K562 (cell line): ENCODE measurements around the gene DHRS3. TPM values are rescaled to one million over a fixed set of nuclear protein-coding genes. Genes with fewer than 3 reads are reported as not detected.

Source experiments
- ADNP ChIP-seq: fragments of 200-800 bp; sonication (Bioruptor generic); IDR thresholded peaks from 2 replicates; pipeline ENCODE4 v1.6.1; 2016; ENCODE audit warnings: missing genetic modification characterization, missing compliant biosample characterization
- DDX20 ChIP-seq: fragments of 450-650 bp; IDR thresholded peaks from 2 replicates; pipeline ENCODE4 v1.6.1; 2016; ENCODE audit warnings: missing genetic modification characterization, low read depth, mild to moderate bottlenecking, missing compliant biosample characterization, moderate library complexity
- DIDO1 ChIP-seq: fragments of 450-650 bp; IDR thresholded peaks from 2 replicates; pipeline ENCODE4 v1.6.1; 2016; ENCODE audit warnings: low read depth, missing biosample characterization, missing genetic modification characterization
- GABPB1 ChIP-seq: sonication (generic); formaldehyde crosslinking; IDR thresholded peaks from 2 replicates; pipeline ENCODE4 v1.8.0; 2022; ENCODE audit warnings: mild to moderate bottlenecking, missing genetic modification reagents
- NCOA2 ChIP-seq, 2 experiments: fragments of 450-650 bp; IDR thresholded peaks; 2 replicates each; pipeline ENCODE4 v1.6.1; 2018; ENCODE audit warnings: mild to moderate bottlenecking in 2 of 2, moderate library complexity in 1 of 2; ENCODE audit not compliant: partially characterized antibody in 2 of 2
- NUFIP1 ChIP-seq: fragments of 450-650 bp; IDR thresholded peaks from 2 replicates; pipeline ENCODE4 v1.6.1; 2018; ENCODE audit not compliant: partially characterized antibody
- TEAD4 ChIP-seq, 2 experiments: sonication (generic) in 1 of 2; formaldehyde crosslinking in 1 of 2; IDR thresholded peaks; 2 replicates each; pipeline versions ENCODE4 v1.6.1 to v1.8.0; 2012 to 2022; ENCODE audit warnings: borderline replicate concordance in 1 of 2, inconsistent platforms in 1 of 2, low read length in 1 of 2, mild to moderate bottlenecking in 1 of 2, missing genetic modification reagents in 1 of 2
- TSC22D4 ChIP-seq: fragments of 450-650 bp; IDR thresholded peaks from 2 replicates; pipeline ENCODE4 v1.6.1; 2016; ENCODE audit warnings: missing genetic modification characterization, missing biosample characterization, control low read depth
- ZNF3 ChIP-seq: fragments of 250-450 bp; sonication (Bioruptor Pico); IDR thresholded peaks from 2 replicates; pipeline ENCODE4 v1.5.0; 2021; ENCODE audit warnings: mild to moderate bottlenecking, moderate library complexity
- ZNF57 ChIP-seq: fragments of 450-650 bp; formaldehyde crosslinking; IDR thresholded peaks from 2 replicates; pipeline ENCODE4 v1.4.0; 2020; ENCODE audit warnings: mild to moderate bottlenecking, moderate library complexity
- polyA plus RNA-seq, 8 experiments: library from polyadenylated mRNA; depleted of rRNA in 4 of 8; stranded (reverse) in 5 of 8; unstranded in 3 of 8; fragments of >200 nt; fragmentation: Nextera tagmentation in 2 of 8; fragmentation: Illumina TruSeq in 1 of 8; extraction: Ambion mirVana in 2 of 8; extraction: Trizol in 1 of 8; gene quantifications; 2 replicates each; pipeline versions ENCODE4 v1.2.1 to v1.2.3, GENCODE V29; 2011 to 2014; ENCODE audit warnings: inconsistent platforms in 1 of 8, missing spikeins in 1 of 8
- total RNA-seq, 7 experiments: library from RNA; depleted of rRNA in 6 of 7; stranded (reverse); fragments of >200 nt in 6 of 7; fragmentation: Illumina TruSeq in 2 of 7; extraction: Trizol in 2 of 7; gene quantifications; 2 replicates each; pipeline versions ENCODE4 v1.2.1 to v1.2.3, GENCODE V29; 2011 to 2021; ENCODE audit warnings: low replicate concordance in 1 of 7
- TF ChIP-seq, protein P1 (sequence below): sonication (generic); formaldehyde crosslinking; IDR thresholded peaks from 2 replicates; pipeline ENCODE4 v1.8.1; 2023; ENCODE audit warnings: mild to moderate bottlenecking, missing genetic modification reagents
- TF ChIP-seq, protein P2 (sequence below): IDR thresholded peaks from 2 replicates; pipeline ENCODE4 v1.6.1; 2016; ENCODE audit warnings: missing genetic modification characterization, missing compliant biosample characterization
- TF ChIP-seq, protein P3 (sequence below): fragments of 200-600 bp; sonication (generic); IDR thresholded peaks from one replicate; pipeline ENCODE4 v1.6.1; 2012; ENCODE audit warnings: mild to moderate bottlenecking, low read depth, low read length, inconsistent platforms

Gene DHRS3
- total and polyA plus RNA-seq, 9 of the 15 experiments (the other 6 are each of a cell fraction or from before 2014, with no cell fraction given) = 21.0 to 116 (median 58.7) TPM

DNA sequence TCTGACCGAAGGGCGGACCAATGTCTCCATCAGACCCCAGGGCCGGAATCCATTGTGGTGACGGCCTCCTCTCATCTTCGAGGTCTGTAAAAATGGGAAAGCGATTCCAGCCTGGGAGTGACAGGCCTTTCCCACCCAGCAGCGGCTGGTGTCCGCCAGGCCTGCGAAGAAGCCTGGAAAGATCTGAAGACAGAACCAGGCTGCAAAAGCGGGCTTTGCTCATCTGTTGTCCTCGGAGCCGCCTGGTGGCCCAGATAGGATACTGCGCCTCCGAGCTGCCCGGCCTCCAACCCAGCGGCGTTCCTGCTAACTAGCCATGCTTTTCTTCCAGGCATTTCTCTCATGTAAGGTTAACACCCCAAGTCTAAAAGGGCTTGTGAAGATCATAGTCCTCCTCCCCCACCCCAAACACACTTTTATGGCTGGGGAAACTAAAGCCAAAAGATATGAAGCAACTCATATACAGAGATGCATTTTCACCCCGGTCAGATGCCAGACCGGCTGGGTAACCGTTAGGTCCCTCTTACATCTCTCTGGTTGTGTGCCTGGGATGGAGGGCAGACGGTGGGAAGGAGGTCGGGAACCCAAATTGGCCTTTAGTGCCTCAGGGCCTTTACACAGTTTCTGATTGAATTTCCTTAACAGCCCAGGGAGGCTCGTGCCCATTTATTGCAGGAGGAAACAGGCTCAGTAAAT is 1.9 kb upstream of the DHRS3 start (continued):
- TF ChIP-seq TEAD4 (IDR thresholded peaks at IDR 0.05; ENCODE audit: low read length) = no peak
- no peak for TF ChIP-seq TEAD4 (CRISPR knock-in tag; IDR thresholded peaks at IDR 0.05; ENCODE audit: borderline replicate concordance)
- no peak for TF ChIP-seq NUFIP1
- no peak for TF ChIP-seq ADNP (tag)
- TF ChIP-seq ZNF57 (CRISPR knock-in tag) = no peak
- no peak for TF ChIP-seq DDX20 (tag)
- TF ChIP-seq, protein P1, sequence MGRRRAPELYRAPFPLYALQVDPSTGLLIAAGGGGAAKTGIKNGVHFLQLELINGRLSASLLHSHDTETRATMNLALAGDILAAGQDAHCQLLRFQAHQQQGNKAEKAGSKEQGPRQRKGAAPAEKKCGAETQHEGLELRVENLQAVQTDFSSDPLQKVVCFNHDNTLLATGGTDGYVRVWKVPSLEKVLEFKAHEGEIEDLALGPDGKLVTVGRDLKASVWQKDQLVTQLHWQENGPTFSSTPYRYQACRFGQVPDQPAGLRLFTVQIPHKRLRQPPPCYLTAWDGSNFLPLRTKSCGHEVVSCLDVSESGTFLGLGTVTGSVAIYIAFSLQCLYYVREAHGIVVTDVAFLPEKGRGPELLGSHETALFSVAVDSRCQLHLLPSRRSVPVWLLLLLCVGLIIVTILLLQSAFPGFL = no peak
- no peak for TF ChIP-seq NCOA2 (IDR thresholded peaks at IDR 0.05; ENCODE audit: partially characterized antibody in 2 of 2)
- TF ChIP-seq GABPB1 (CRISPR knock-in tag) = peak; percentile 58; the same call in 1 of the 2 replicates
- TF ChIP-seq DIDO1 = no peak
- no peak for TF ChIP-seq TSC22D4 (tag)
- TF ChIP-seq, protein P2, sequence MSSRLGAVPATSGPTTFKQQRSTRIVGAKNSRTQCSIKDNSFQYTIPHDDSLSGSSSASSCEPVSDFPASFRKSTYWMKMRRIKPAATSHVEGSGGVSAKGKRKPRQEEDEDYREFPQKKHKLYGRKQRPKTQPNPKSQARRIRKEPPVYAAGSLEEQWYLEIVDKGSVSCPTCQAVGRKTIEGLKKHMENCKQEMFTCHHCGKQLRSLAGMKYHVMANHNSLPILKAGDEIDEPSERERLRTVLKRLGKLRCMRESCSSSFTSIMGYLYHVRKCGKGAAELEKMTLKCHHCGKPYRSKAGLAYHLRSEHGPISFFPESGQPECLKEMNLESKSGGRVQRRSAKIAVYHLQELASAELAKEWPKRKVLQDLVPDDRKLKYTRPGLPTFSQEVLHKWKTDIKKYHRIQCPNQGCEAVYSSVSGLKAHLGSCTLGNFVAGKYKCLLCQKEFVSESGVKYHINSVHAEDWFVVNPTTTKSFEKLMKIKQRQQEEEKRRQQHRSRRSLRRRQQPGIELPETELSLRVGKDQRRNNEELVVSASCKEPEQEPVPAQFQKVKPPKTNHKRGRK (tag) = no peak
- TF ChIP-seq, protein P3, sequence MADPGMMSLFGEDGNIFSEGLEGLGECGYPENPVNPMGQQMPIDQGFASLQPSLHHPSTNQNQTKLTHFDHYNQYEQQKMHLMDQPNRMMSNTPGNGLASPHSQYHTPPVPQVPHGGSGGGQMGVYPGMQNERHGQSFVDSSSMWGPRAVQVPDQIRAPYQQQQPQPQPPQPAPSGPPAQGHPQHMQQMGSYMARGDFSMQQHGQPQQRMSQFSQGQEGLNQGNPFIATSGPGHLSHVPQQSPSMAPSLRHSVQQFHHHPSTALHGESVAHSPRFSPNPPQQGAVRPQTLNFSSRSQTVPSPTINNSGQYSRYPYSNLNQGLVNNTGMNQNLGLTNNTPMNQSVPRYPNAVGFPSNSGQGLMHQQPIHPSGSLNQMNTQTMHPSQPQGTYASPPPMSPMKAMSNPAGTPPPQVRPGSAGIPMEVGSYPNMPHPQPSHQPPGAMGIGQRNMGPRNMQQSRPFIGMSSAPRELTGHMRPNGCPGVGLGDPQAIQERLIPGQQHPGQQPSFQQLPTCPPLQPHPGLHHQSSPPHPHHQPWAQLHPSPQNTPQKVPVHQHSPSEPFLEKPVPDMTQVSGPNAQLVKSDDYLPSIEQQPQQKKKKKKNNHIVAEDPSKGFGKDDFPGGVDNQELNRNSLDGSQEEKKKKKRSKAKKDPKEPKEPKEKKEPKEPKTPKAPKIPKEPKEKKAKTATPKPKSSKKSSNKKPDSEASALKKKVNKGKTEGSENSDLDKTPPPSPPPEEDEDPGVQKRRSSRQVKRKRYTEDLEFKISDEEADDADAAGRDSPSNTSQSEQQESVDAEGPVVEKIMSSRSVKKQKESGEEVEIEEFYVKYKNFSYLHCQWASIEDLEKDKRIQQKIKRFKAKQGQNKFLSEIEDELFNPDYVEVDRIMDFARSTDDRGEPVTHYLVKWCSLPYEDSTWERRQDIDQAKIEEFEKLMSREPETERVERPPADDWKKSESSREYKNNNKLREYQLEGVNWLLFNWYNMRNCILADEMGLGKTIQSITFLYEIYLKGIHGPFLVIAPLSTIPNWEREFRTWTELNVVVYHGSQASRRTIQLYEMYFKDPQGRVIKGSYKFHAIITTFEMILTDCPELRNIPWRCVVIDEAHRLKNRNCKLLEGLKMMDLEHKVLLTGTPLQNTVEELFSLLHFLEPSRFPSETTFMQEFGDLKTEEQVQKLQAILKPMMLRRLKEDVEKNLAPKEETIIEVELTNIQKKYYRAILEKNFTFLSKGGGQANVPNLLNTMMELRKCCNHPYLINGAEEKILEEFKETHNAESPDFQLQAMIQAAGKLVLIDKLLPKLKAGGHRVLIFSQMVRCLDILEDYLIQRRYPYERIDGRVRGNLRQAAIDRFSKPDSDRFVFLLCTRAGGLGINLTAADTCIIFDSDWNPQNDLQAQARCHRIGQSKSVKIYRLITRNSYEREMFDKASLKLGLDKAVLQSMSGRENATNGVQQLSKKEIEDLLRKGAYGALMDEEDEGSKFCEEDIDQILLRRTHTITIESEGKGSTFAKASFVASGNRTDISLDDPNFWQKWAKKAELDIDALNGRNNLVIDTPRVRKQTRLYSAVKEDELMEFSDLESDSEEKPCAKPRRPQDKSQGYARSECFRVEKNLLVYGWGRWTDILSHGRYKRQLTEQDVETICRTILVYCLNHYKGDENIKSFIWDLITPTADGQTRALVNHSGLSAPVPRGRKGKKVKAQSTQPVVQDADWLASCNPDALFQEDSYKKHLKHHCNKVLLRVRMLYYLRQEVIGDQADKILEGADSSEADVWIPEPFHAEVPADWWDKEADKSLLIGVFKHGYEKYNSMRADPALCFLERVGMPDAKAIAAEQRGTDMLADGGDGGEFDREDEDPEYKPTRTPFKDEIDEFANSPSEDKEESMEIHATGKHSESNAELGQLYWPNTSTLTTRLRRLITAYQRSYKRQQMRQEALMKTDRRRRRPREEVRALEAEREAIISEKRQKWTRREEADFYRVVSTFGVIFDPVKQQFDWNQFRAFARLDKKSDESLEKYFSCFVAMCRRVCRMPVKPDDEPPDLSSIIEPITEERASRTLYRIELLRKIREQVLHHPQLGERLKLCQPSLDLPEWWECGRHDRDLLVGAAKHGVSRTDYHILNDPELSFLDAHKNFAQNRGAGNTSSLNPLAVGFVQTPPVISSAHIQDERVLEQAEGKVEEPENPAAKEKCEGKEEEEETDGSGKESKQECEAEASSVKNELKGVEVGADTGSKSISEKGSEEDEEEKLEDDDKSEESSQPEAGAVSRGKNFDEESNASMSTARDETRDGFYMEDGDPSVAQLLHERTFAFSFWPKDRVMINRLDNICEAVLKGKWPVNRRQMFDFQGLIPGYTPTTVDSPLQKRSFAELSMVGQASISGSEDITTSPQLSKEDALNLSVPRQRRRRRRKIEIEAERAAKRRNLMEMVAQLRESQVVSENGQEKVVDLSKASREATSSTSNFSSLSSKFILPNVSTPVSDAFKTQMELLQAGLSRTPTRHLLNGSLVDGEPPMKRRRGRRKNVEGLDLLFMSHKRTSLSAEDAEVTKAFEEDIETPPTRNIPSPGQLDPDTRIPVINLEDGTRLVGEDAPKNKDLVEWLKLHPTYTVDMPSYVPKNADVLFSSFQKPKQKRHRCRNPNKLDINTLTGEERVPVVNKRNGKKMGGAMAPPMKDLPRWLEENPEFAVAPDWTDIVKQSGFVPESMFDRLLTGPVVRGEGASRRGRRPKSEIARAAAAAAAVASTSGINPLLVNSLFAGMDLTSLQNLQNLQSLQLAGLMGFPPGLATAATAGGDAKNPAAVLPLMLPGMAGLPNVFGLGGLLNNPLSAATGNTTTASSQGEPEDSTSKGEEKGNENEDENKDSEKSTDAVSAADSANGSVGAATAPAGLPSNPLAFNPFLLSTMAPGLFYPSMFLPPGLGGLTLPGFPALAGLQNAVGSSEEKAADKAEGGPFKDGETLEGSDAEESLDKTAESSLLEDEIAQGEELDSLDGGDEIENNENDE = no peak
- no peak for TF ChIP-seq ZNF3 (CRISPR knock-in tag)
